HG03442 (cell line): Measurements from ENCODE around the gene AUNIP.

Experiments used
- ATAC-seq: cut with Tn5 transposase; IDR thresholded peaks from one replicate; pipeline ENCODE4 v1.9.1; 2021; ENCODE audit warnings: mild to moderate bottlenecking, moderate library complexity; ENCODE audit not compliant: unreplicated experiment

The AUNIP gene, protein sequence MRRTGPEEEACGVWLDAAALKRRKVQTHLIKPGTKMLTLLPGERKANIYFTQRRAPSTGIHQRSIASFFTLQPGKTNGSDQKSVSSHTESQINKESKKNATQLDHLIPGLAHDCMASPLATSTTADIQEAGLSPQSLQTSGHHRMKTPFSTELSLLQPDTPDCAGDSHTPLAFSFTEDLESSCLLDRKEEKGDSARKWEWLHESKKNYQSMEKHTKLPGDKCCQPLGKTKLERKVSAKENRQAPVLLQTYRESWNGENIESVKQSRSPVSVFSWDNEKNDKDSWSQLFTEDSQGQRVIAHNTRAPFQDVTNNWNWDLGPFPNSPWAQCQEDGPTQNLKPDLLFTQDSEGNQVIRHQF

DNA sequence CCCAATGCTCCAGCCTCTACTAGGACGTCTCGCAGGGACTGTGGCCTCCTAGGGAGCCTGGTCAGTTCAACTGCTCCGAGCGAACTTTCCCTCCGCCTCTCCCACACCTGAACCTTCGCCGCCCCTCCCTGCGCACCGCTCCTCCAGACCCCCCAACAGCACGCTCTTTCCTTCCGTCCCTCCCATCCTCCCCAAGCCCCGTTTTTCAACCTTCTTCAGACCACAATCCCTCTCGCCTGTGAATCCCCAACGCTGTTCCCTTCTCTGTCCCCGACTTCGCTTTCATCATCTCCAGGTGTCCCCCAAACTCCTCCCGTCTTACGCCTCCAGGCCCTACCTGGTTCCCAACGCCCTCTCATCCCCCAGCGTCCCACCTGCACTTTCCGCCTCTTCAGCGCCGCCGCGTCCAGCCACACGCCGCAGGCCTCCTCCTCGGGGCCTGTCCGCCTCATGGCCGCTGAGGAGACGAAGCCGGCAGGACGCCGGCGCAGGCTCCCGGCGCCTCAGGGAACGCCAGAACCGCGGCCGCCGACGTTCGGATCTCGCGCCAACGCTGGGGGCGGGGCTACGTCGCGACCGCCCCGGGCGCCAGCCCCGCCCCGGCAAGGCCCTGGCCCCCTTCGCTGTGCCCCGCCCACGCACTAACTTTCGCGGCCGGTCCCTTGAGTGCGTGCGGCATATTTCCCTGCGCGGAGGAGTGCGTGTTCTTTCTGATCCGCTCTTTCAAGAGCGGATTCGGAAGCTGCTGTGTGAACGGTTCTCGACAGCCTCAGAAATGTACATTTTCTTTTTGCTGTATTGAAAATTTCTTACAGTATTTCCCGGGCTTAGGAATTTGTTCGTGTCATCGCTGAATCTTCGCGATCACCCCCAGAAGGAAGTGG lies at the start of gene AUNIP:
Gene AUNIP, minus strand, starts transcription at position 552 of the 884 bp plus-strand sequence. Its CDS starts 100 bp downstream, at position 452.
- peak; percentile 75 for ATAC-seq

DNA sequence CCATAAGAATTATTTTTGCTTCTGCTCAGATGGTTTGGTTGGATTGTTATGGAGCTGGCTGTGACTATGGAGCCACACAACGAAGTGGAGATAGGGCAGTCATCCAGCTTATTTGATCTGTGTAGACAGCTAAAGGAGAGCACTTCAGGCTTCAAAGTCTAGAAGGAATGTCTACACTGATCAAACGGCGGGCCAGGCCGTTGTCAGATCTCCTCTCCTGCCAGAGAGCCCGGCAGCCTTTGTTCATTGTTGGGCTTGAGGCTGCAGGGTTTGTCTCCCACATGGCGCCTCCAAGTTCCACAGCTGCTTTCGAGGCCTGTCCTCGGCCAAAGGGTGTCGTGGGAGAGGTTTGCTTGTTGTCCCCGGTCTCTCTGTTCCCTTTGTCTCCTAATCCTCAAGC lies 49.8 kb upstream of the AUNIP start:
- ATAC-seq, result no peak

DNA sequence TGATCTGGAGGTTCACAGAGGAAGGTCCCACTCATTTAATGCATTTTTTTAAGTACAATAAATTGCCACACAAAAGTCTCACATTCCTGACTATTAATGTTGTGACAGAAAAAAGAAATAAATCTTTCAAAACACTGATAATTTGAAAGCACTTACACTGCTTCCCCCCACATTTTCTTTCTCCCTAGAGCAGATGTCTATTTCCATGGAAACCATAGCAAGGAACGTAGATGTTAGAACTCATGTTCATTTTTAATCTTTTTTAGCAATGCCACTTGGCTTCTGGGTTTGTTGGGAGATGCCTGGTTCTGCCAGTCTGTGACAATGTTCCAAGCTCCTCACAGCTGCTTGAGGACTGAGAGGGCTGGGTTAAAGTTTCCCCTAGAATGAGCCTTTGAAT lies 48.9 kb upstream of the AUNIP start:
- ATAC-seq, result no peak

DNA sequence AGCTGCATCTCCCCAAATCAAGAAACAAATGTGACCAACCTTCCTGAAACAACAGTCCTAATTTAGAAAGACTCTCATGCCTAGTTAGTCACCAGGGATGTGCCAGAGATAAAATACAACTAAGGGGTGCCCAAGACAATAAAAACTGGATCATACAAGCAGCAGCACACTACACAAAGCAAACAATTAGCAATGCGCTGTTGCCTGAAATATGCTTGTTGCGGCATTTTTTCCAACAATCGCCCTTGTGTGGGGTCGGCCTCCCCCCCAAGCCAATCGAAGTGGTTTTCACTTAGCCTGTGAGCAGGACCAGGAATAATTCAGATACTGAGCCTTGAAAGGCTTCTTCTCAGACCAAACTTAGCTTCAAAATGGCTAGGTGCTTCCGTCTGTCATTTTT lies 48.3 kb upstream of the AUNIP start:
- ATAC-seq, result no peak

DNA sequence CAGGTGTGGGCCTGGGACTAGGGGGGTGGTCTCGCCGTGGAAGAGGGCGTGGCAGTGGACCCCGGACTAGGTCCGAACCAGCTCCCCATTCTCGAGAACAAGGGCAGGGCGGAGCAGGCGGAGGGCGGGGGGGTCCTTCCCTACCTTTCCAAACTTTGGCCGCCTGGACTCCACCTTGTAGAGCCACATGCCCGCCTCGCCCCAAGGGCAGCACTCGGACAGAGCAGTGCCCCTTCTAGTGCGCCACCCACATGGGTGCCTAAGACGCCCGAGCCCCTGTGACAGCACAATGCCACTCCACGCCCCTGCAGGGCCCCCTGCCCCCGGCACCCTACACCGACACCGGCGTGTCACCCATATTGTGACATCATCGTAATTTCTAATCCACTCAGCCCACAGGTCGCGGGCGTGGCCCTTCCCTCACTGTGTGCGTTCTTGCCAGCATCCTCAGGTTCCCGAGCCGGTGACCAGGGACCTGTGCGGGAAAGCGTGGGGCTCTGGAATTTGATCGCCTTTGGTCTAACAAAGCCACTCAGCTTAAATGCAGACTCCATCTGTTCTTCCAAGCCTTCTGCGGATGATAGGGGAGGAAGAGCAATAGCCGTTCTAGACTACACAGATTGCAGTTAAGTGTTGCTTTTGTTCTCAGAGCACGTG lies 47.5 kb upstream of the AUNIP start:
- ATAC-seq, result no peak

DNA sequence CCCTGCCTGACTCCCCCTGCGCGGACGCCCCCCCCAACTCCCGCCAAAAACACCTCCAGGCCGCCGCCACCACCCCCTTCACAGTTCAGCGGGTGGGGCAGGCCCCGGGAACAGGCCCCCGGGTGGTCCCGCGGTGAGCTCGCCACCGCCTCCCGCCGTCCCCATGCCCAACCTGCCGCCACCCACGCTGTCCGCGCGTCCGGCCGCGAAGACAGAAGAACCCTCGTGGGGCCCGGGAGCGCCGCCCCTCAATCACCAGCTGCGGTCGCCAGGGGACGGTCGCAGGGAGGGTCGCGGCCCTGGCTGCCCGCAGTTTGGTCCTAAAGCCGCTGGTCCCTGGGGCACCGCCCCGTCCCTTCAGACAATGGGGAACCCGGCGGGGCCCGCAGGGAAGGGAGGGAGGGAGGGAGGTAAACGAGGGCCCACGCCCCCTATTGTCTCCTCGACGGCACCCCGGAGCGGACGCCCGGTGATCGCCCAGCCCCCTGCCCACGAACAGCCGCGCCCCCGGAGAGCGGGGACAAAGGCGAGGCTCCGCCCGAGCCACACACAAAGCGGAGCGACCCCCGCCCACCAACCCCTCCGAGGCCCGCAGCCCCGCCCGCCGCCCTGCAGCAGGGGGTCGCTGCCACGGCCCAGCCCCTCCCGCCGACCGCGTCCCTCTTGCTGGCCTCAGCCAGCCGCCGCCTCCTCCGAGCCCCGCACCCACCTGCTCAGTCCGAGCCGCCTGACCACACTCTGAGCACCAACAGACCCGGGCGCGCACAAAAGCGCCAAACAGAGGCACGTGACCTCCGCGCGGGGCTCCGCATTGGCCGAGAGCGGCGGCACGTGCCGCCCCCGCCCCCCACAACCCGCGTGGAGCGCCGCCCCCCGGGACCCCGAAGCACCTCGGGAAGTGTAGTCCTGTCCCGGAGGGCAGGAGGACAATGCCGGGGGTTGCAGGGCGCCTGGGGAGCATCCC lies 46.7 kb upstream of the AUNIP start, which contains the start of gene STMN1:
Gene STMN1, minus strand, starts transcription at position 740 of the 964 bp plus-strand sequence. CDS start 1,743 bp downstream, outside the sequence.
- ATAC-seq, result peak; percentile 62

DNA sequence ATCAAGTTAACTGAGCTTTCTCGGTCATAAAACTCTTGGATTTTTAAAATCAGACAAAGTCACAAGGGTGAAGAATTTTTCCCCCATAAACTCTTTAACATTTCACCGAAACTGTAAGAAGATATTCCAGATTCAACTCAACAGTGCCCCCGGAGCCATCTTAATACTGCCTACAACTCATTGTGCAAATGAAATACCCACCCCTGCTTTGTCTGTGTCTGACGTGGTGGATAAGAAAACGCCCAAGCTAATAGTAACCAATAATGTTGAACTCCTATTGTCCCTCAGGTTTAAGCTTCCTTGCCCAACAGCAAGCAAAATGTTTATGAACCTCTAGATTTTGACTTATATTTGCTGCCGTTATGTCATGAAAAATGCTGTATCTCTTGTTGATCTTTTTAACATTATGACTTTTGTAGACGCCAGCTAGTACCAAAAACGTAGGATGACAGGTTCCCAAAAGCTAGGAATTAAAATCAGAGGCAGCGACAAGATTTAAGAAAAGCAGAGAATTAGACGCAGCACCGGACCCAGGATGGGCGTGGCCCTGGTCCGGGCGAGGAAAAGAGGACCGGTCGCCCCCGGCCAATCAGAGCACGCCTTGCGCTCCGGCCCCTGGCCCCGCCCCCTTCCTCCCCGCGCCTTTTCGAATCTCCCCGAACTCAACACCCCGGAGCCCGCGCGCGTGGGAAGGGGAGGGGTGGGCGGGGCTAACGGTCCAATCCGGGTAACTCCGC lies 45.9 kb upstream of the AUNIP start:
- peak; percentile 68 for ATAC-seq

DNA sequence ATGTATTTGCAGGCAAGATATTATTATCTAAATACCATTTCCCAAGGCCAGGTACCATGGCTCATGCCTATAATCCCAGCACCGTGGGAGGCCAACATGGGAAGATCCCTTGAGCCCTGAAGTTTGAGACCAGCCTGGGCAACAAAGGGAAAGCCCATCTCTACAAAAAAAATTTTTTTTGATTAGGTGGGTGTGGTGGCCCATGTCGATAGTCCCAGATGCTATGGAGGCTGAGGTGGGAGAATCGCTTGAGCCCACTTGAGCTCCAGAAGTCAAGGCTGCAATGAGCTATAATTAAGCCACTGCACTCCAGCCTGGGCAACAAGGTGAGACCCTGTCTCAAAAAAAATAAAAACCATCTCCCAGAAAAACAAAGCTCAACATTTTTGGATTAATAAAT lies 44.7 kb upstream of the AUNIP start:
- no peak for ATAC-seq

DNA sequence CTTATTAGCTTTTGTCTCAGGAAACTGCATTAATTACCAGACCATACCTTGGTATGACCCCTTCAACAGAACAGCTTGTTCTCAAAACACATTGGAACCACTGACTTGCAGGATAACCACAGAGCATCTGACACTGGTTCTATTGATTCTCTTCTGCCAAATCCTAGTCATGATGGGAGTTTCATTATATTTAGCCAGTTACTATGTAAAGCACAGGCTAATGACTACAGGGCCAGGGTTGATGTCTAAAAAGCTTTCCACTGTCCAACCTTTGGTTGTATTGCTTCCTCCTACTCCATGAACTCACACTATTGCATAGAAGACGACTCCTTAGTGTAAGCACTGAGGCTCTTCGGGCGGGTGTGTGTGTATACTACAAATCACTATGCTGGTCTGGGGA lies 43.2 kb upstream of the AUNIP start:
- no peak for ATAC-seq

DNA sequence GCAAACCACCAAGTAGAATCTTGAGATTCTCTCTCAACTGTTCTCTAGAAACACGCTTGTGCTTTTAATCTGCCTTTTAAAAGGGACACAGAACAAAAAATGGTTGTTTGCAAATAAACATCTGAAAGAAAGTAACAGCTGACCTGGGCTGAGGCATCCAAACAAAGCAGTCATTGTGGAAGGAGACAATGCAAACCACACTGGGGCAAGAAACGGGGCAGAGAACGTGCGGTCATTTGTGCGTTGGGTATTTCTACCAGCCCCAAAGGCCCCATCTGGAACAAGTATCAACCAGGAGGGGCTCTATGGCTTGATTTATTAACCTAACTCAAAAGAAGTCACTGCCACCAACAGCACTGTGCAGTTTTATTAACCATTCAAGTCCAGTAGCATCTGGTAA lies 41.0 kb upstream of the AUNIP start:
- no peak for ATAC-seq

DNA sequence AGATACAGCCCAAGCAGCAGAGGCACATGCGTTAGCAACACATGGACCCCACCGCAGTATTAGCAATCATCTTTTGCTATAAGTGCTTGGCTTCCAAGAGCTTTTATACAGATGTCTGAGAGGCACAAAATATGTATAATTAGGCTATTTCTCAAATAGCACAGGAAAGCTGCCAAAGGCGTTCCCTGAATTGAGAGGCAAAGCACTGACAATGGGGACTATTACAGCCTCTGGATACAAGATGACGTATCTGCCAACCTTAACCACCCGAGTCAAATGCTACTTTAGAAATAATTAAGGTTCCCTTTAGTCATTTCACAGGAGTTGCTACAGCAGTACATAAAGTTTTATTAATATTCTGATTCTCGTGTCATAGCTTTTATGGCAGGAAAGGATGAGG lies 40.5 kb upstream of the AUNIP start:
- no peak for ATAC-seq

DNA sequence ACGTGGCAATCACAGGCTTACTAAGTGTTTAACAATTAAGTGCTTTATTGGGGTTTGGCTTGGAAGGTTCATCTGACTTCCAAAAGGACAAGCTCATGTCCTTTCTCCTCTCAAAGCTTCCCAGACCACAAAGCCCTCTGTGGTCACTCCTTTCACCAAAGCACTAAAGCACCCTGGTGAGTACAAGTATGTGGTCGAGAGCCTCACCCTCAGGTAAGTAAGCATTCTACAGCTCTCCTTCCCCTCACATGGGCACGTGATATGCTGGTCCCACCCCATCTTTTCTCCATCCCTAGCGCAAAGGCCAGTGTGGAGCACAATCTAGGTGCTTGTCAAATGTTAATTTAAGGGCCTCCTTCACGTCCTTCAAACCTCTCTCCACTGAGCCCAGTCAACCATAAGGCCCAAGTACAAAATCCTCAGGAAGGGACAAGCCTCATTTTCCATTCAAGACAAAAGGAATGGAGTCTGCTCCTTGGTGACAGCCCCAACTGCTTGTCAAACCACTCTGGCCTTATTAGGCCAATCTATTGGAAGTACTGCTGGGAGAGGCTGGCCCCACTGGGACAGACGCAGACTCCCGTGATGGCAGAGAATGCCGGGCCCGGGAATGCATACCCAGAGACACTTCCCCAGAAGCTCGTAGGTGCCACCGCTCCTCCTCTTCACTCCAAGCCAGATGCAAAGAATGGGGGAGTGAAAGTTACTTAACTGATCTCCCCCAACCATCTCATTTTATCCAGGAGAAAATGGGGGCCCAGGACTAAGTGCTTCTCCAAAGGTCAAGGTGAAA lies 39.2 kb upstream of the AUNIP start:
- ATAC-seq, result no peak

DNA sequence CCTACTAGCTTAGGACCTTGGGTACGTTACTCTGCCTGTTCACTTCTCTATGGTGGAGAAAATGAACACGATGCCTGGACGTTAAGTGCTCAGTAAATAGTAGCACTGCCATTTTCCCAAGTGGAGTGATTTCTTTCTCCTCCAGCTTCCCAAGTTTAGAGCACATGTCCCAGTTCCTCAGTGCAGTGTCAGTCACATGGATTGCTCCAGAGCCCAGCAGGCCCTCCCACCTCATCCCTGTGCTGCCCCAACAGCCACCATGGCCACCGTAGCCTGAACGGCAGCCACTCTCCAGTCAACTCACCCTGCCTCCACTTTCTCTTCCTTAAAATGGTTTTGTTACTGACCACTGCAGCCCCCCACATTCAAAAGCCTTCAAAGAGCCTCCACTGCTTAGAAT lies 38.5 kb upstream of the AUNIP start:
- no peak for ATAC-seq

DNA sequence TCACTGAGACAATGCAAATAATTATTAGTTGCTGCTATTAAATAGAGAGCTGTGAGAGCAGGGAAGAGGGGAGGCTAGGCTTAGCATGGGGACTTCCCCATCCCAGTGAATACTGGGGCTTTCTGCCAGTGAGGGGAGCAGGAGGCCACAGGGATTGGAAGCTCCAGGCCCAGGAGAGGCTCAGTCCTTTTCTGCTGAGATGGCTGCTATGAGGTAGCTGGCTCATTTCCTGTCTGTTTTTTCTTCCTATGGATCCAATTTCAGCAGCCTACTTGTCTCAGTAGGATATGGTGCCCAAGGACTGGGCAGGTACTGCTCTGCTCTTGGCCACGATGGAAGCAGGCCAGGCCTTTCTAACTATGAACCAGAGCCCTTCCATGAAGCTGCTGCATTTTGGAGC lies 37.0 kb upstream of the AUNIP start:
- no peak for ATAC-seq

DNA sequence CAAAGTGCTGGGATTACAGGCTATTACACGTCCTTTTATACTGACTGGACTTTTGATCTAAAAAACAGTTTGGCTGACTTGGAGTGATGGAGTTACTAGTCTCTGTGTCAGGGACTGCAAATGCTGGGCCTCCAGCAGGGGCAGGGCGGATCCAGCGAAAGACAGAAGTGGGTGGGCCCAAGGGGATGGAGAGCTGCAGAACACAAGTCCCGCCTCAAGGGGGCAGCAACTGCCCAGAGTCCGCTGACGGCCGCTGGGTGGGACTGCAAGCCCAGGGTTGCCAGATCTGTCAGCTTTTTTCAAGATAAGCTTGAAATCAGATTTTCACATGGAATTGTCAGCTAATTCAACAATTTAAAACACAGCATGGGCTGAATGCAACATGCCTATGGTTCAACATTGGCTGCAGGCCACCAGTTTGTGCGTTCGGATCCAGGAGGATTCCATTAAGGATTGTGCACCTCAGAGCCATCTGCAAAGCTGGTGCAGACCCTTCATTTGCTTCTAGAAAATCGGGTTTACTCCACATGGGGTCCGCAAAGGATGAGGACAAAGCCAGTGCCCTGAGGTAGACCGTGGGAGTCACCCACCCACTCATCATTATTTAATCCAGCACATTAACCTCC lies 36.2 kb upstream of the AUNIP start:
- peak; percentile 75 for ATAC-seq

DNA sequence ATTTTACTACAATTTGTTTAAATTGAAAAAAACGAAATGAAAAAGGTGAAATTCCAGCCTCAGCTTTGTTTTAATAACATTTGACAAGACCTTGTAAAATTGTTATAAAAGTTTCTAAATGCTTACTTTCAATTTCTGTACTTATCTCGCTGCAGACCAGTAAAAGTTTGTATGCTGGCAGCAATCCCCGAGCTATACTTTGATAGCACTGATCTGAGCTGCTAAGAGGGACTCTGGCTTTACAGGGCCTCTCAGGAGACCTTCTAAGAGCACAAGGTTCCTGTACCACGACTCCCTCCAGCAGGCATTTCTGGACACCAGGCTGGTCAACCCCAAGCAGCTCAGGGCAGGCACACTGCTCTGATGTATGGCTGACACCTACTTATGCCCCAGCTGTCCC lies 33.9 kb upstream of the AUNIP start:
- no peak for ATAC-seq

DNA sequence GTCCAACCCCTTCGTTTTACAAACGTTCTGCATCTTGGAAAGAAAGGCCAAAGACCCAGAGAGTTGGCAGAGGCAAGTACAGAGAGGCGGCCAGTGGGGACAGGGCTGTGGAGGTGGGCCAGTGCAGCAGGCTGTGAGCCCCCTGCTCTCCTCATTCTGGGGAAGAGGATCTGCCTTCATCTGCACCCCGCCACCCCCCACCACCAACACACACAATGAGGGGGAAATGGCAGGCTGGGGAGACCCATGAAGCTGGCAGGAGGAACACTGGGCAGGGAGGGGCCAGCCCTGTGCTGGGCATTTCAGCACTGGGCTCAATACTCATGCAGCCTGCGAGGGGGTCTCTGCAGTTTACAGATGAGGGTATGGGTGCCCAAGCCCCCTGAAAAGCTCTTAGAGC lies 32.3 kb upstream of the AUNIP start:
- no peak for ATAC-seq

DNA sequence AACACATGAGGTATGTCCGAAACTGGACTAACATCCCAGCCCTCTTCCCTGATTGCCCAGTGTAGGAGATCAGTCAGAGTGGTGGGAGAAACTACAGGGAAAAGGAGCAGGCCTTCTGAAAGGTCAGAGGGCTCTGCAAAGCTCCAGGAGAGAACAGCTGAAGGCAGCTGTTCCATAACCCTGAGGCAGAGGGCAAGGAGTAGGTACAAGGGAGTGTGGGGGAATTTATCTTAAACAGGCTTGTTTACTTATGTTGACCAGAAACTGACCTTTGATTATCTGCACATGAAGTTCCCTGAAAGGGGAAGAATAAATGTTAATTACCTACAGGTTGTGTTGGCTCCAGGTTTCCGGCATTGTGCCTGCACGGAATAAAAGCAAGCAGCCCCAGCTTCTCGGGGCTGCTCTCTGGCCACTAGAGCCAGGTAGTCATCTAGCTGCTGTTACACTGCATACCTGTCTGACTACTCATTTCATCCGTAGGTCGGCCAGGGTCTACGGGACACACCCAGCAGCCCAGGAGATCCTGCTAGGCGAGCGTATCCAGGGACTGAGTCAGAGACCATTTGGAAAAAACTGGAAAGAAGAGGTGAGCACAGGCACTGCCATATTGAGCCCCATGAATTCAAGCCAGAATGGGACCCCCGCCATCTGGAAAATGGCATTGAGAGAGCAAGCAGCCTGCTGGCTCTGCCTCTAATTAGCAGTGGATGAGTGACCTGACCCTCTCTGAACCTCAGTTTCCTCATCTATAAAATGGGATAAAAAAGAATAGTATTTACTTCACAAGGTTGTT lies 31.2 kb upstream of the AUNIP start:
- ATAC-seq, result no peak
